Transverse colon (tissue), 3 donors: ENCODE results near the gene AMFR.

Experiments
- POLR2A ChIP-seq: fragments of 450-650 bp; IDR thresholded peaks from one replicate; pipeline ENCODE4 v1.6.1; 2016; ENCODE audit warnings: antibody characterized with exemption, mild to moderate bottlenecking, moderate library complexity
- TF ChIP-seq, protein P1 (sequence below), 5 experiments: fragments of 200-600 bp in 3 of 5; fragments of 450-650 bp in 2 of 5; sonication (generic) in 3 of 5; IDR thresholded peaks; 1 replicate in 2 of 5; 2 replicates in 3 of 5; pipeline ENCODE4 v1.5.1; 2016 to 2017; ENCODE audit warnings: antibody characterized with exemption in 5 of 5, inconsistent platforms in 3 of 5, mild to moderate bottlenecking in 2 of 5, moderate library complexity in 1 of 5

DNA sequence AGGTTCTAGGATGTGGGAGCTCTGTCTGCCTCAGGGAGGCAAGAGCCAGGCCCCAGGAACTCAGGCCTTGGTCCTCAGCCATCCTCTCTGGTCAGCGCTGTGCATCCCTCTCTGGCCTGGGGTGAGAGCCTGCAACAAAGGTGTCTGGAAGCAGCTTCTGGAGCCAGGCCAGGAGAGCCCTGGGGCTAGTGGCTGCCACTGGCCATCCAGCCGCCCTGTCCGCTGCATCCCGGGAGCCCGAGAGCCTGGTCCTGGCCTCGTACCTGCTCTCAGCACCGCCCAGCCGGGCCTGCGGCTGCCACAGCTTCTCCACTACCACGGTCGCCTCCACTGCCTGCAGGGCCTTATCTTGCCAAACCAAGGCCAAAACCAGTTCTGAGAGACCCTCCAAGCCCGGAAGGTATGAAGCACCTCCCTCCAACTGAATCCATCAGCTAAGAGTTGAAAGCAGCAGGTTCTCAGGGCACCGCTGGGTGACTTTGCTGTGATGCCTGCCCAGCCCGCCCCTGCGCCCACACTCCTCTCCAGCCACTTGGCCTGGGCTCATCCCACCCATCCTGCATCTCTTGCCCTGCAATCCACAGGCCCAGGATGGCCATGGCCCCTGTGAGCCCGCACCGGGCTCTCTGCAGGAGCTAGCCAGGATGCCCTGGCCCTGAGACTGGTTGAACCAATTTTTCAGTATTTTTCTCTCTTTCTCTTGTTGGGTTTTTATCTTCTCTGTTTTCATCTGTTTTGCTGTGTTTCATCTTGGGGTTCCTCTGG is 85.7 kb downstream of the AMFR start:
- TF ChIP-seq, protein P1, sequence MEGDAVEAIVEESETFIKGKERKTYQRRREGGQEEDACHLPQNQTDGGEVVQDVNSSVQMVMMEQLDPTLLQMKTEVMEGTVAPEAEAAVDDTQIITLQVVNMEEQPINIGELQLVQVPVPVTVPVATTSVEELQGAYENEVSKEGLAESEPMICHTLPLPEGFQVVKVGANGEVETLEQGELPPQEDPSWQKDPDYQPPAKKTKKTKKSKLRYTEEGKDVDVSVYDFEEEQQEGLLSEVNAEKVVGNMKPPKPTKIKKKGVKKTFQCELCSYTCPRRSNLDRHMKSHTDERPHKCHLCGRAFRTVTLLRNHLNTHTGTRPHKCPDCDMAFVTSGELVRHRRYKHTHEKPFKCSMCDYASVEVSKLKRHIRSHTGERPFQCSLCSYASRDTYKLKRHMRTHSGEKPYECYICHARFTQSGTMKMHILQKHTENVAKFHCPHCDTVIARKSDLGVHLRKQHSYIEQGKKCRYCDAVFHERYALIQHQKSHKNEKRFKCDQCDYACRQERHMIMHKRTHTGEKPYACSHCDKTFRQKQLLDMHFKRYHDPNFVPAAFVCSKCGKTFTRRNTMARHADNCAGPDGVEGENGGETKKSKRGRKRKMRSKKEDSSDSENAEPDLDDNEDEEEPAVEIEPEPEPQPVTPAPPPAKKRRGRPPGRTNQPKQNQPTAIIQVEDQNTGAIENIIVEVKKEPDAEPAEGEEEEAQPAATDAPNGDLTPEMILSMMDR (IDR thresholded peaks at IDR 0.05): no peak
- TF ChIP-seq POLR2A: no peak
